Stimulated activated CD8-positive, alpha-beta memory T cell treated with anti-CD3 and anti-CD28 coated beads, Interleukin-7, amount 100 ng/mL, for 4 hours (primary cell): ENCODE results near the gene ATP2B2.

Source experiments
- DNase-seq, 2 donors: peaks; one replicate each; pipeline ENCODE4 v3.0.0-alpha.2; 2020; ENCODE audit warnings: low read depth in 2 of 2

The ATP2B2 gene

DNA sequence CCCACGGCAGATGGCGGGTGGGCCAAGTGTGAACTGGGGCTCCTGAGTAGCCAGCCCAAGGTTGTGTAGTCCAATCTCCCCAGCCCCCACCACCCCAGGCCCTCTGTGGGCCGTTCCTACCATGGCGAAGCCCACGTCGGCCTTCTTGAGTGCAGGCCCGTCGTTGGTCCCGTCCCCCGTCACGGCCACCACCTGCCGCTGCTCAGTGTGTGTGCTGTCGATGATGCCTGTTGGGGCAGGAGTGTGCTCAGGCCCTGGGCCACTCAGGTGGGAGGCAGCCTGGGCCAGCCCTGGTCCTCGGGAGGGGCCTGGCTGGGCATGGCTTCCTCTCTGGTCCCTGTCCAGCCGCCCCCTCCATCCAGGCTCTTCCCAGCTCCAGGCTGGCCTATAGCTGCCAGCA is 159.5 kb downstream of the ATP2B2 start:
- no peak for DNase-seq

DNA sequence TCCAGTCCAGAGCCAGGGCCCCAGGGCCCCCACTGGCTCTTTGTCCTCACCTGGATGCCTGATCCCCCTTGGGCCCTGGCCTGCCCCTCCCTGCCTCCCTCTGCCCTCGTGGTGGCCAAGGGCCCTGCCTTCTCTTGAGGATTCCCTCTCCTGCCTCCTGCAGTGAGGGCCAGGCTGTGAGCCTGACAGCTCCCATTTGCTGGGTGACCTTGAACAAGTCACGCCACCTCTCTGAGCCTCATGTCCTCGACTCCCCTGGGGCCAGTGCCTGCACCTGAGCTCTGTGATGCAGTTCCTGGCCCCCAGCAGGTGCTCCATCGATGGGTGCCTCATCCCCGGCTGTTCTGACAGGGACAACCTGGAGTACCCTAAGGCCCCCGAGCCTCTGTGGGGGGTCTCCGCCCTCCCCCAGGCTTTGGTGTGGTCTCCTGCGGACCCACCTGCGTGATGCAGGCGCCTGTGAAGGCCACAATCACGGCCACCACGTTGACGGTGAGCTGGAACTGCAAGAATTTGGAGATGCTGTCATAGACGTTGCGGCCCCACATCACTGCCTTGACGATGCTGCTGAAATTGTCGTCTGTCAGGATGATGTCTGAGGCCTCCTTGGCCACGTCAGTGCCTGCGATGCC is 160.3 kb downstream of the ATP2B2 start:
- DNase-seq, result no peak

DNA sequence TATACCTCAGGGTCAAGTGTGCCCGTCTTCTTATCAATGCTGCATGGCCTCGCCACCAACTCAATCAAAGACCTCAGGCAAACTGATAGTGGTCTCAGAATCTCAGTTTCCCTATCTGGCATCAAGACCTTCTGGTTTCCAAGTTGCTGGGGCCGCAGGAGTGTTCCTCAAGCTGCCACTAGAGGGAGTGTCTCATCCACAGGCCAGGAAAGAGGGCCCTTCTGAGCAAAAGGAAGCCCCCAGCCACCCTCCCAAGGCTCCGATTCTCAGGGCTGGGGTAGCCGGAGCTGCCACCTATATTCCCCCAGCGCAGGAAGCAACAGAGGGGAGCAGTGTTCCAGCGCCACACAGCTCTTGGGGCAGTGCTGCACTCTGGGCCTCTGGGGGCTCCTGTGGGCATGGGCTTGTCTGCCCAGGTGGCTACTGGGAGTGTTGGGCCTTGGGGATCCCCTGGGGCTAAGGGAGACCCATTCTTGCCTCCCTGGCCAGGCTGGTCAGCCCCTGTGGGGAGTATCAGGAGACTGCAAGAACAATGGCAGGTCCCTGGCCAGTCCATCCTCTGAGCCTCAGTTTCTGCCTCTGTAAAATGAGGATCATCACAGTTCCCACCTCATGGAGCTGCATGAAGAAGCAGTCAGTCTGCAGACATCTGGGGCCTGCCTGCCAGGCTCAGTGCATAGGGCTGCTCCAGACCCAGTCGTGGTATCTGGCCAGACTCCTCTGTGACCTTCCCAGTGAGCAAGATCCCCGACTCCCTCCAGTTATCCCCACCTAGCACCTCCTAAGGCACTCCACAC is 161.0 kb downstream of the ATP2B2 start:
- peak; percentile 23 to 26 for DNase-seq

DNA sequence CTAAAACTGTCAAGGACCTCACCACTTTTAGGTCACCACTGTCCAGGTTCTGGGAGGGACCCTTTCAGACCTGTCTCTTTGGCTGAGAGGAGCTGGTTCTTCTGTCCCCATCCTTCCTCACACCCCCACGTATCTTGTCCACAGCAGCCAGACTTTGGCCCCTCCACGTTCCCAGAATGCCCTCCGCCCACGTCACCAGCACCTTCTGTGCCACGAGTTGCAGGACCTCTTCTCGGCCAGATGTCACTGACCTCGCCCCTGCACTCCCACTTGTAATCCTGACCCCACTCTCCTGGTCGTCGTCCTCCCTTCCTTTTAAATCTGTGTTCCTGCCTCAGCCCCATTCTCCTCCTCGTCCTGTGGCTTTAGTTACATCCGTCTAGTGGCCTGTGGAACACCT is 161.9 kb downstream of the ATP2B2 start:
- DNase-seq, result no peak

DNA sequence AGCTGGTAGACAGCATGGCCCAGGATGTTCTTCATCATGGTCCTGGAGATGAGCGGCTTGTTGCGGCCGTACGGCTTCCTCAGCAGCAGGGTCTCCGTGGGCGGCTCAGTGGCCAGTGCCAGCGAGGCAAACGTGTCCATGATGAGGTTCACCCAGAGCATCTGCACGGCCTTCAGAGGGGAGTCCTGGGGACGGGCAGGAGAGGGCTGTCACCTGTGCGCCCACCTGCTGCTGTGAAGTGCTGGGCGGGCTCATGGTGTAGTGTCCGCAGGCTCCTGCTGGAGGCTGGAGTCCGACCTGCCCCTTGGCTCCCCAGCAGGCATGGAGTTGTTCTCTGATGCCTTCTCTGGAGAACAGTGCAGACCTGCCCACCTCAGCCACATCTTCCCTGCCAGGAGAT is 162.6 kb downstream of the ATP2B2 start:
- no peak for DNase-seq

DNA sequence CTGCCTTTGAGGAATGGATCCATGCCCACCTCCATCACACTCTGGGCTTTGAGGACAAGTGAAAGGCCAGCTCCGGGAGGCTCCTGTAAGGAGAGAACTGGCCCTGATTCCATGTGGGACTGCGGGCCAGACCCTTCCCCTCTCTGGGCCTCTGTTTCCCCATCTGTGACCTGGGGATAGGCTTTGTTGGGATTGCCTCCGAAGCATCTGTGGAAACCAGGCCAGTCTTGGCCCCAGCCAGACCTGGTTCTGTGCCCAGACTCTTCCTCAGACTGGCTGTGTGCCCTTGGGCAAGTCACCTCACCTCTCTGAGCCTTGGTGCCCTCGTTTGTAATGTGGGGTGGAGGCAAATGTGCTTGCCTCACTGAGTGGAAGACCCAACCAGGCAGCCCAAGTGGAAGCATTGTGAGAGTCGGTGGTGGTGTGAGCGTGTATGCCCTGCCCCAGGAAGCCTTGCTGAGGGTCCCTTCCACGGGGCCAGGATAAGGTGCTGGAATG is 163.4 kb downstream of the ATP2B2 start:
- no peak for DNase-seq

DNA sequence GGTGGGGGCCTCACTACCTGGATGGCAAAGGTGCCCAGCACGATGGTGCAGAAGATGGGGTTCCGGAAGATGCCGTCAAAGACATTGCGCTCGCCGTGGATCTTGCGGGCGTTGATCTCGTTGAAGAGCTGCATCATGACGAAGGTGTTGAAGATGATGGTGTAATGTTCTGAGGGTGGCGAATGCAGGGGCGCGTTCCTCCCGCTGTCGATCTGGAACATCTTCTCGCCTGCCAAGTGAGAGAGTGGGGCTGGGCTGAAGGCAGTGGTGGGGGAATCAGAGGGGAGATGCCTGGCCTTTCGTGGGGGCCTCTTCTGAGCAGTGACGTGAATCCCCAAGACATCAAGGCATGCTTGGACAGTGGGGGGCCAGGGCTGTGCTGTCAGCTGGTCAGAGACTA is 164.9 kb downstream of the ATP2B2 start:
- no peak for DNase-seq

DNA sequence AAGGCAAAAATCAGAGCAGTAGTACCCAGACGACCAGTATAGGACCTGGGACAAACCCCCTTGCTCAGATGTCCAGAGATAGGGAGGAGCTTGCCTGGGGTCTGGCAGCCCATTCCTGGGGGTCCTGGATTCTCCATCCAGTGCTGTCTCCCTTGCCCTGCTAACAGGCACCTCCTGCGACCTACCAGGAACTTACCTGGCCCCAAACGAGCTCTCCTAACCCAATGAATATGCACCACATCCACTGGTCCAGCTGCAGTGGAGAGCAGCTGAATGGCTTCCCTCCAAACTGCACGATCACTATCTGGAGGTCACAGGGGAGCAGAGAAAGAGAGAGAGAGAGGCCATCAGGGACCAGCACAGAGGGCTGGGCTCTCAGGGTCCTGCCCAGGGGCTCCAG is 165.3 kb downstream of the ATP2B2 start:
- DNase-seq, result no peak

DNA sequence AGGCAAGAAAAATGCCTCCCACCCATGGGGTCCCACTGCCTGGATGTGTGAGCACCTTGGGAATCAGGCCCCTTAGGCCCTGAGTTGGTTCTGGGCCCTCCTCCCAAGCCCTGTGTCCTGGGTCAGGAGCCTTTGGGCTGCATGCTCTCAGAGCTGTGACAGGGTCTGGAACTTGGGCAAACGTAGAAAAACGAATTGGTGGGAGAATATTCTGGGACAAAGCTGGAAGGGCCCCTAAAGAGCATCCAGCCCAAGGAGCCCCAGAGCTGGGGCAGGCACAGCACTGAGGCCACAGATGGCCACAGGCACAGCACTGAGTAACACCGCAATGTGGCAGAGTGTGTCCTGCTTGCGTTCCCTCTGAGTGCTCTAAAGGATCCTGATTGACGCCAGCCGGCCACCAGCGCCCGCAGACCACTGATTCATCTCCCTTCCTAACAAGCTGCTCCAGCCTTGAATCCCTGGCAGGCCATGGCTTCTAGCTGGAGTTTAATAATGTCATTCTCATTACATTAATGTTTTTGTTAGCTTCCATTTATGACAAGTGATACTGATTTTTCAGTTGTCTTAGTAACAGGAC is 165.9 kb downstream of the ATP2B2 start:
- no peak for DNase-seq

DNA sequence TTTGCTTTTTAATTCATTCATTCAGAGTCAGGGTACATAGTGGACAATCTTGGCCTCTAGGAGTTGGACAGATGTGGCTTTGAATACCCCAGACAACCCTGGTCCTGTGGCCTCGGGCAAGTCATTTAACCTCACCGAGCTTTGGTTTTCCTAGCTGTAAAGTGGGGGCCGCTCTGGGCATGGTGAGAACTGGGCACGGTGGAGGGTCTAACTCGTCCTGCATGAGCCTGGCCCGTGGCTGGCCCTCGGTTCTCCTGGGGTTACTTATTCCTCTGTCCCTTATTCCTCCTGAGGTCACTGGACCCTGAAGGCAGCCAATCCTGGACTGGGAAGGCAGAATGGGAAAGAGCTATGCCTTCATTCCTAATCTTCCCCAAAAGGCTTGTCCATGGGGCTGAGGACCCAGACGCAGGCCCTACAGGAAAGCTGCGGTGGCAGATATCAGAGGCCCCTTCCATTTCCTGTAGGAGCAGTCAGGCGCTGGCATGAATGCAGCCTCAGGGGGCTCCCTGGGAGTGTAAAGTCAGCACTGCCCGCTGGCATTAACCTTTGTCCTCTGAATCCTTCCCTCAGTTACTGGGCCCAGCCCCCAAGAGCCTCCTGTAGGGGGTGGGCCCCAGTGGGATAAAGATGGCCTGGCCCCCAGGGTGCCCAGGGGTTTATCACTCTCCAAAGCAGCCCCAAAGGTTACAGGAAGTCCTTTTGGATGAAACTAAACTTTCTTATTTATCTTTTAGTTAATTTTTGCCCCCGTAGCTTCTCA is 166.6 kb downstream of the ATP2B2 start:
- DNase-seq, result no peak

DNA sequence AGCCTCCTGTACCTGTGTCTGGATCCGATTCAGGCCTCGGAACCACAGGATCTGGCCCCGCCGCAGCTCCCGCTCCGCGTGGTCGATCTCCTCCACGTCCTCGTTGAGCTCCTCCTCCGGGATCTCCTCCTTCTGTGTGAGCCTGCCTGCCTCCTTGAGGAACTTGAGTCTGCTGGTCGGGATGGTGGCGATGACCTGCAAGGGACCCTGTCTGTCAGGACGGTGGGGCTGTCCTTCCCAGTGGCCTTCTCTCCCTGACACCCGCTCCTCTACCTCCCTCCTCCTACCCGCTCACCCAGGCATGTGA is 167.3 kb downstream of the ATP2B2 start:
- DNase-seq, result no peak

DNA sequence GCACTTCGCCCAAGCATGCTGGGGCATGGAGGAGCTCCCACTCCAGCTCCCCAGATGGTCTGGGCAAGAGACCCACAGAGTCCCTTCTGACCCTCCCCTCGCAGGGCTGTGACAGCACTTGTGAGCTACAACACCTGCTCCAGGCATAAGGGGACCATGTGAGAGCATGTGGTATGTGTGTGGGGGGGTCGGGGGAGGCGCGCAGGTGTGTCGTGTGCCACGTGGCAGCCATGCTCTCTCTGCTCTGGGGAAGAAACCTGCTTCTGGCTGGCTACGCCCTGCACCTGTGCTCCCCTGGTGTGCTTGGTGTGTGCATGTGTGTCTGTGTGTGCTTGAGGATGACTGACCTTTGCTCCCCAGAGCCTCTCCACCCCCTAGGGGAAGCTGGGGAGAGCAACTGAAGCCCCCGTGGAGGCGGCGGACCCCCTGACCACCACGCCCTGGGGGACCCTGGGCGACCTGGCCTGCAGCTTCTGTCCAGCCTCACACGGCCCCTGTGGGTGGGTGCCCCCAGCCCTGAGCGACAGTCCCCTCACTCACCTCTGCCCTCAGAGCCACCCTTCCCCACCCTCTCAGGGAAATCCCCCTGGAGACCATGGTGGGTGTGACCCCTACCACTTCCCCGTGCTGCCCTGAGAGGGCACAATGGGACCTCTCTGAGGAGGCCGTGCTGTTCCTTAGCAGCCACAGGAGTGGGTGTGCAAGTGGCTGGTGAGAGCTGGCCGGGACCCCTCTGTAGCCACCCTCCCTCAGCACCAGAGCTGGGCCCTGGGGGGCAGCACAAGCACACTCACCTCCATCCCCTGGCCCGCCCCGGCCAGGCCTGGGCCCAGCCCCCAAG is 167.8 kb downstream of the ATP2B2 start:
- DNase-seq, result no peak

DNA sequence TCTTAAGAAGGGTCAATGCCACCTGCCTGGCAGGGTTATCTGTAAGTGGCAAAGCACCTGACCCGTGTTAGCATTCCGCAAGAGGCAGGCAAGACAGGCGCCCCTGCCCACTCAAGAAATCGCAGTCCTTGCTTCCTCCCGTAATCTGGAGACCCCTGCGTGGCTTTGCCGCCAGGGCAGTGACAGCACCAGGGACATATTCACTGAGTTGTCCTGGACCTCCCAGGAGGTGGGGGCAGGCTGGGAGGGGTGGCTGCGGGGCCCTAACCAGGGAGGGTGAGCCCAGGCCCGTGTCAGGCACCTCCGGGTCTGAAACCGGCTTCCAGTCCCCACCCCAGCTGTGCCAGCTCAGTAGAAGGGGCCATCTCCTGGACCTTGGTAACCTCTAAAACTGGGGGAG is 168.6 kb downstream of the ATP2B2 start:
- no peak for DNase-seq

DNA sequence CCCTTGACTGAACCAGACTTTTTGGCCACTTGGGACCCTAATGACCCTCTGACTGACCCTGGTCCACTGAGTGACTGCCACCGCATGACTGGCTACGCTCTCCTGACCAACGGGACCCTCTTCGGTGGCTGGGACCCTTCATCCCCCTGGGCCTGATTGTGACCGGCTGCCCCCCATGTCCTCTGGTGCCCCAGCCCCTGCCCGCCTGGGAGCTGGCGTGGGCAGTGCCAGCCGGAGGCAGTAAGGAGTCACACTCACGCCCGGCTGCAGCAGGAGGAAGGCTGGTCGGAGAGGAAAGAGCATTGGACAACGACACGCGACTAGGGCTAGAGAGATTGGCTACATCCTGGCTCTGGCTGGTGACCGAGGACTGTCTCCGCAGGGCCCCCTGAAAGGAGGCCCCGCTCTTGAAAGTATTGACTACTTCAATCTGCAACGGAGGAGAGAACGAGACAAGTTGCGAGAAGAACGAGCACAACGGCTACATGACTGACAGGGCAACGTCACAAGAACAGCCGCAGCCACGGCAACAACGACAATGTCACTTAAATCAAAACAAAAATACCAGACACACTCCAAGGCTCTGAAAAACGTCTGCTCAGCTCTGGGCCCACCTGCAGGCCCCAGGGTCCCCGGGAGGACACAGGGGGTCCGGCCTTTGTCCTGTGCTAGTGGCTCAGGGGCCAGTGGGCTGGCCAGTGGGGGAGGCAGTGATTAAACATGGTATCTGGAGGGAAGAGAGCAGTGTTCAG is 169.3 kb downstream of the ATP2B2 start:
- no peak for DNase-seq

DNA sequence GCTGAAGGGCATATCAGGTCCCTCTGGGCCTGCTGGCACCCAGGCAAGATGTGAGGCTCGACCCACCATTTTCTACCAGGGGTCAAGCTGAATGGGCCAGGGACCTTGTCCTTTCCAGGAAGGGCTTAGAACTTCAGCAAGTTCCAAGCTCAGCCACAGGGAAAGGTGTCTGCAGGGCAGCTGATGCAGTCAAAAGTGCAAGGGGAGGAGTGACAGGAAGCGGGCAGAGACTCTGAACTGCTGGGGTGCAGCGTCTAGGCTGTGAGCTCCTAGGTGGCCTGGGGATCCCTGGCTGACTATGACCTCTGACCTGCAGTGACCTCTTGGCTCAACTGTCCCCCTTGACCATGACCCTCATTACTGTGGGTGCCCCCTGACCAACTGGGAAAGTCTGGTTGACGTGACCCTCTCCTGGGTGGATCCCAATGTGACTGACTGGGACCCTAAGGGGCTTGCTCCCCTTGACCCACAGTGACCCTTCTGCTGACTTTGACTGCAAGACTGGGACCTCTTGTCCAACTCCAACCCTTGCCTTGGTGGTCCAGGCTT is 170.1 kb downstream of the ATP2B2 start:
- no peak for DNase-seq

DNA sequence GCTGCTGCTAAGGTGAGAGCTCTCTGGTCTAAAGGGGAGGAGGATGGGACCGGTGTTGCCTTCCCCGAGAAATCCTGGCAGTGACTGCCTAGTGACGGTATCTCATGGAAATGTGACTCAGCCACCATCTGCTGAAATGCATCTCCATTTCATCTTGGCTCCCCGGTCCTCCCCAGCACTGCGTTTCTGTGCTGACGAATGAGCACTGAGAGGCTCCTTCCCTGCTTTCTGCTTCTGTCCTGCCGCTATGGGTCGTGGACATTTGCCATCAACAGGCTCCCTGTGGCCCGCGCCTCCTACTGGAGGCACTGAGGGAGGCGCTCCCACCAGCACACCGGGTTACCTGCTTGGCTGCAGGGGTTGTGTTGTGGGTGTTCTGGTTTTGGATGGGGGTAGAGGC is 170.9 kb downstream of the ATP2B2 start:
- DNase-seq, result no peak

DNA sequence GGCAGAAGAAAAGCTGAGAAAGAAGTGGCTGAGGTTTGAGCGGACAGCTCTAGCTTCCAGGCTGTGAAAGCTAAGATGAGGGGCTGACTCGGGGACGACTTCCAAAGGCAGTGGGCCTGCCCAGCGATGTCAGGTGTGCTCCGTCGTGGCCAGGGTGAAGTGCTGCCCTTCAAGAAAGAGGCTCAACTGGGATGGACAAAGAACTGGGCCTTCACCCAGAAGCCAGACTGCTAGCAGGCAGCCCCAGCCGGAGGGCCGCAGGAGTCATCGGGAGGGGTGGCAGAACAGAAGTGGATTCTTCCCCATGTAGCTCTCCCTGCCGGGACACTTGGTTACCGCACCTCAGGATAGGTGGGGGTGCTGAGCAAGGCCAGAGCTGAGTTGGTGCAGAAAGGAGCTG is 171.3 kb downstream of the ATP2B2 start:
- DNase-seq, result no peak

DNA sequence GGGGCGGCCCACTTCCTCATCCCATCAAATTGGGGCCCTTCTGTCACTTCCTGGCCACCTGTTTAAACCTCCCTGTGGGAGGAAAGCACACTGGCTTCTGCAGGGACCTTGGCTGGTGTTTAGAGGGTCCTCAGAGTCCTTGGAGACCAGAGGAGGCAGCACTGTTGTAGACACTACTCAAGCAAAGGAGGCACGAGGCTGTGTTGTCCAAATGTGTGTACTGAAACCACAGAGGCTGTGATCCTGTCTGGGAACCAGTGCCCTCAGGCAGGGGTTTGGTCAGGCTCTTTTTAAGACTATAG is 172.1 kb downstream of the ATP2B2 start:
- no peak for DNase-seq

DNA sequence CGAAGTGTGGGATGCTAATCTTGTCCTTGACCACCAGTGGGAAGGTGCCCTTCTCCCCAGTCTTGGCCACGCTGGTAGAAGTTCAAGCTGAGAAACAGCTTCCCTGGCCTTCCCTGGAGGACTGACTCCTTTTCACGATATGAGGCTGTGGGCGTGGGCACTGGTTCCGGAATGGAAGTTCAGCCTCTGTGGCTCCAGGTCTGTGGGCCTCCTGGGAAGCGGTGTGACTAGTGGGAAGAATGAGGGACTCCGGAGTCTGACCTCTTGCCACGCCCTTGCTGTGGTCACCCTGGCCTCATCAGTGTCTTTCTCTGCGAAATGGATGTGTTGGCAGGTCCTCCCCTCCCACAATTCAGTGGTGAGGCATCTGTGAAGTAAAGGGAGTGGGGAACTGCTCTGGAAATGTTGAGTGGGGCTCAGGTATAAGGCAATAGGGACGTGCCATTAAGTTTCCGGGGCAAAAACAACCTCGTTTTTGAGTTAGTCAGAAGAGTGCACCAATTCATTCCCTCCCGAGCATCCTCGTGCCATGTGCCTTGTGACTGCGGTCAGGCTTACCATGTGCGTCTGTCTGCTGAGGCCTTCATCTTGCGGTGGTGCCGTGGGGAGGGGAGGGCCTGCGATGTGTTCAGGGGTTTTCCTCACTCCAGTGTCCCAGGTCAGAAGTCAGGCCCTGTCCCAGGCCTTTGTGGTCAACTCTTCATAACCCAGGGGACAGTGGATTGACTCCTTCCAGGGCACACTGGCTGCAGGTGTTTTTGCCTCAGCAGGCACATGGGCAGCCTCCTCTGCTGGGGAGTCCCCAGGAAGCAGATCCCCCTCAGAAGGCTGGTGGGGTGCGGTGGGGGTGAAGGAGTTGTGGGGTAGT is 172.7 kb downstream of the ATP2B2 start:
- DNase-seq, result no peak

DNA sequence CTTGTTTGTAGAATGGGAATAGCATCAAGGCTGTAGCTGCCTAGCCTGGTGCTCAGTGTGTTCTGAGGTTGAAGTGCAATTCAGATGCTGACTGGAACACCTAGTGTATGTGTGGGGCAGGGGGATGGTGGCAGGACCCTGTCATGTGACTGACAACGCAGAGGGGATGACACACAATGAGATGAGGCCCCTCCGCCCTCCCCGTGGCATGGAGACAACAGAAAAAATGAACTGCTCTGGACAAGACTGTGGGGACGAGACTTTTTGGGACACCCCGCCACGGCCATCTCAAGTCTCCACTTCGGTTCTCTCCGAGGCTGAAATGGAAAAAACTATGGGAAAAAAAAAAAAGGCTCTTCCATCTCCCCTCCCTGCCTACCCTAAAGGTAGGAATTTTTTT is 174.1 kb downstream of the ATP2B2 start:
- no peak for DNase-seq
